Esophagus squamous epithelium (tissue), 4 donors: ENCODE data around the gene MAZ.
A peak's percentile ranks its signal among the peaks of the same experiment; 100 is the strongest.

ENCODE experiments used
- POLR2A ChIP-seq, 4 donors: fragments of 450-650 bp; IDR thresholded peaks; one replicate each; pipeline ENCODE4 v1.6.1; 2017; ENCODE audit warnings: antibody characterized with exemption in 4 of 4, mild to moderate bottlenecking in 4 of 4, moderate library complexity in 3 of 4
- TF ChIP-seq, protein P1 (sequence below), 6 experiments: fragments of 450-650 bp in 4 of 6; fragments of 200-600 bp in 2 of 6; sonication (generic) in 2 of 6; IDR thresholded peaks; one replicate each; pipeline ENCODE4 v1.5.1; 2016 to 2019; ENCODE audit warnings: antibody characterized with exemption in 6 of 6, mild to moderate bottlenecking in 4 of 6, moderate library complexity in 4 of 6

DNA sequence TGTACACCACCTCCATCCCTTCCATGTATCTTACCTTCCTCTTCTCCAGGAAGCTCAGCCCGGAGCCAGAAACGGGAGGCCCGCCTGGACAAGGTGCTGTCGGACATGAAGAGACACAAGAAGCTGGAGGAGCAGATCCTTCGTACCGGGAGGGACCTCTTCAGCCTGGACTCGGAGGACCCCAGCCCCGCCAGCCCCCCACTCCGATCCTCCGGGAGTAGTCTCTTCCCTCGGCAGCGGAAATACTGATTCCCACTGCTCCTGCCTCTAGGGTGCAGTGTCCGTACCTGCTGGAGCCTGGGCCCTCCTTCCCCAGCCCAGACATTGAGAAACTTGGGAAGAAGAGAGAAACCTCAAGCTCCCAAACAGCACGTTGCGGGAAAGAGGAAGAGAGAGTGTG, 13.2 kb downstream of the MAZ start:
- TF ChIP-seq, protein P1, sequence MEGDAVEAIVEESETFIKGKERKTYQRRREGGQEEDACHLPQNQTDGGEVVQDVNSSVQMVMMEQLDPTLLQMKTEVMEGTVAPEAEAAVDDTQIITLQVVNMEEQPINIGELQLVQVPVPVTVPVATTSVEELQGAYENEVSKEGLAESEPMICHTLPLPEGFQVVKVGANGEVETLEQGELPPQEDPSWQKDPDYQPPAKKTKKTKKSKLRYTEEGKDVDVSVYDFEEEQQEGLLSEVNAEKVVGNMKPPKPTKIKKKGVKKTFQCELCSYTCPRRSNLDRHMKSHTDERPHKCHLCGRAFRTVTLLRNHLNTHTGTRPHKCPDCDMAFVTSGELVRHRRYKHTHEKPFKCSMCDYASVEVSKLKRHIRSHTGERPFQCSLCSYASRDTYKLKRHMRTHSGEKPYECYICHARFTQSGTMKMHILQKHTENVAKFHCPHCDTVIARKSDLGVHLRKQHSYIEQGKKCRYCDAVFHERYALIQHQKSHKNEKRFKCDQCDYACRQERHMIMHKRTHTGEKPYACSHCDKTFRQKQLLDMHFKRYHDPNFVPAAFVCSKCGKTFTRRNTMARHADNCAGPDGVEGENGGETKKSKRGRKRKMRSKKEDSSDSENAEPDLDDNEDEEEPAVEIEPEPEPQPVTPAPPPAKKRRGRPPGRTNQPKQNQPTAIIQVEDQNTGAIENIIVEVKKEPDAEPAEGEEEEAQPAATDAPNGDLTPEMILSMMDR (IDR thresholded peaks at IDR 0.05) = peak in 3 of 6 experiments; percentile 17 to 40 (median 27)
- no peak for TF ChIP-seq POLR2A (IDR thresholded peaks at IDR 0.05)
